CD4-positive, alpha-beta T cell treated with Interleukin-4 for 4 hours (primary cell): ENCODE data around the gene OXSR1.
A peak's percentile ranks its signal among the peaks of the same experiment; 100 is the strongest.
"Not testable (repeated sequence)": the region's sequence is repeated elsewhere in the genome, so short reads cannot be mapped to it uniquely, and the experiment has no call there.

Experiments
- DNase-seq: peaks from one replicate; pipeline ENCODE4 v3.0.0-alpha.2; 2020

OXSR1 gene

GRCh38 chr3:38146504-38146903, 18.8 kb upstream of the OXSR1 start:
- DNase-seq = no peak

- no peak for DNase-seq
Observed at GRCh38 chr3:38147421-38147820, 17.9 kb upstream of the OXSR1 start.

GRCh38 chr3:38148311-38148882, 16.9 kb upstream of the OXSR1 start:
- no peak for DNase-seq

- DNase-seq = no peak
Observed at GRCh38 chr3:38149708-38150107, 15.6 kb upstream of the OXSR1 start.

GRCh38 chr3:38150780-38151528, 14.4 kb upstream of the OXSR1 start:
- no peak for DNase-seq

GRCh38 chr3:38151667-38152265, 13.6 kb upstream of the OXSR1 start:
- peak; percentile 61 for DNase-seq

- no peak for DNase-seq
Observed at GRCh38 chr3:38152609-38153008, 12.7 kb upstream of the OXSR1 start.

- no peak for DNase-seq
Observed at GRCh38 chr3:38153221-38153620, 12.1 kb upstream of the OXSR1 start.

- no peak for DNase-seq
Observed at GRCh38 chr3:38154033-38154494, 11.3 kb upstream of the OXSR1 start.

- no peak for DNase-seq
Observed at GRCh38 chr3:38154625-38155255, 10.6 kb upstream of the OXSR1 start.

GRCh38 chr3:38155825-38156224, 9.5 kb upstream of the OXSR1 start:
- no peak for DNase-seq

GRCh38 chr3:38157117-38157516, 8.2 kb upstream of the OXSR1 start:
- no peak for DNase-seq

GRCh38 chr3:38157595-38157994, 7.7 kb upstream of the OXSR1 start:
- DNase-seq = no peak

- no peak for DNase-seq
Observed at GRCh38 chr3:38158472-38158871, 6.9 kb upstream of the OXSR1 start.

- not testable (repeated sequence) for DNase-seq
Observed at GRCh38 chr3:38160704-38161103, 4.6 kb upstream of the OXSR1 start.

- no peak for DNase-seq
Observed at GRCh38 chr3:38163117-38163840, 2.1 kb upstream of the OXSR1 start.

- no peak for DNase-seq
Observed at GRCh38 chr3:38163841-38164642, 1.3 kb upstream of the OXSR1 start.

GRCh38 chr3:38164643-38164951, 740 bp upstream of the OXSR1 start:
- DNase-seq = no peak

- peak; percentile 14 for DNase-seq
Observed at GRCh38 chr3:38165722-38166387, 518 bp downstream of the OXSR1 start.

GRCh38 chr3:38167591-38167990, 2.3 kb downstream of the OXSR1 start:
- no peak for DNase-seq

GRCh38 chr3:38168151-38169026, 3.1 kb downstream of the OXSR1 start:
- no peak for DNase-seq
